GM18907 (cell line): Measurements from ENCODE around the gene SLC24A4.

ENCODE experiments used
- ATAC-seq: cut with Tn5 transposase; IDR thresholded peaks from one replicate; pipeline ENCODE4 v1.9.1; 2021; ENCODE audit warnings: mild to moderate bottlenecking, moderate library complexity; ENCODE audit not compliant: unreplicated experiment

Gene SLC24A4

GRCh38 chr14:92366237-92366636, 43.3 kb downstream of the SLC24A4 start:
- no peak for ATAC-seq

- ATAC-seq, result no peak
These were observed 45.0 kb downstream of the SLC24A4 start for GRCh38 chr14:92368001-92368400.

GRCh38 chr14:92369097-92369496, 46.1 kb downstream of the SLC24A4 start:
- ATAC-seq, result no peak

DNA sequence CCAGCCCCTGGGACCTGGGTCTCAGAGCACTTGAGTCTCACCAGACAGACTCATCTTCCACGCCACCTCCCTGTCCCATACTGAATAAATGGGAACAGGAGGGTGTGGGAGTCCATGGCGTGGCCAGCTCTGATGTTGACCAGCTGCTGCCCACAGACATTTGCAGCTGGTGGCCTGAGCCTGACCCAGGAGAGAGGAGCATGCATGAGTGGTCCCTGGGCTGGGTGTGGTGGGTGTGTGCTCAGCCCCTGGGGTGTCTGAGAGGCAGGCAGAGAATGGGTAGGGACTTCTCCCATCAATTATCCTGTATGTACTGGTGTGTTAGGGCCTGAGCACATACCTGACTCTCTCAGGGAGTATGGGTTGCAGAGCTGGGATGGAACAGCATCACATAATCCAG, 49.3 kb downstream of the SLC24A4 start:
- ATAC-seq, result no peak

DNA sequence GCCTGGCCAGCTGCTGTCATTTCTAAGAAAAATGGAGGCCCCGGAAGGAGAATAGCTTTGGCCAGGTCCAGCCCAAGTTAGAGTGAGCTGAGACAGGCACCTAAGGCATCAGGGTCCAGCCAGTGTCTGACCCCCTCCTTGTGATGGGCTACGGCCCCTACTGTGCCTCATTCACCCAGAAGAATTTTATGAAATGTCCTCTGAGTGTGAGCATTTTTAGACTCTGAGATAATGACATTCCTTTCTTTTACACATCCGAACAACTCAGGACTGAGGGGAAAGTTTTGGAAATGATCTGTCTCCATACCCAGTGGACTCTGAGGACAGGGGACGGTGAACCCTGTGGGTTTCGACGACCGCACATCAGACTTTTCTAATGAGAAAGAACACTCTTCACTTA, 50.4 kb downstream of the SLC24A4 start:
- no peak for ATAC-seq

GRCh38 chr14:92380131-92380530, 57.2 kb downstream of the SLC24A4 start:
- no peak for ATAC-seq

DNA sequence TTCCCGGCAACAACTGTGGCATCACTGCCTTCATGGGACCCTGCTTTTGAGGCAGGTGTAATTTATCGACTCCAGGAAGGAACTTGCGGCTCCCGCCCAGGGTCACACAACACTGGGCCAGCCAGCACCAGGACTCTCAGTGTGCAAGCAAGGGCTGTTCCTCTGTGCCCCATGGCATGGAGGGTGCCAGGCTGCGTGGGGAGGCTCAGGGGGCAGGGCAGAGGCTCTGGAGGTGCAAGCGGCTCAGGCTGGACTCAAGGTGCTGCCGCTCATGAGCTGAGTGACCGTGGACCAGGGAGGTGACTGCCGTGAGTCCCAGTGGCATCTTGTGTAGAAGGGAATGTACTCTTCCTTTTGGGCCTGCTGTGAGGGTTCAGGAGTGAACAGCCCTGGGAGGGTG, 57.6 kb downstream of the SLC24A4 start:
- ATAC-seq, result no peak

- no peak for ATAC-seq
These were observed 59.7 kb downstream of the SLC24A4 start for GRCh38 chr14:92382677-92383076.

GRCh38 chr14:92383805-92384204, 60.8 kb downstream of the SLC24A4 start:
- ATAC-seq, result no peak

DNA sequence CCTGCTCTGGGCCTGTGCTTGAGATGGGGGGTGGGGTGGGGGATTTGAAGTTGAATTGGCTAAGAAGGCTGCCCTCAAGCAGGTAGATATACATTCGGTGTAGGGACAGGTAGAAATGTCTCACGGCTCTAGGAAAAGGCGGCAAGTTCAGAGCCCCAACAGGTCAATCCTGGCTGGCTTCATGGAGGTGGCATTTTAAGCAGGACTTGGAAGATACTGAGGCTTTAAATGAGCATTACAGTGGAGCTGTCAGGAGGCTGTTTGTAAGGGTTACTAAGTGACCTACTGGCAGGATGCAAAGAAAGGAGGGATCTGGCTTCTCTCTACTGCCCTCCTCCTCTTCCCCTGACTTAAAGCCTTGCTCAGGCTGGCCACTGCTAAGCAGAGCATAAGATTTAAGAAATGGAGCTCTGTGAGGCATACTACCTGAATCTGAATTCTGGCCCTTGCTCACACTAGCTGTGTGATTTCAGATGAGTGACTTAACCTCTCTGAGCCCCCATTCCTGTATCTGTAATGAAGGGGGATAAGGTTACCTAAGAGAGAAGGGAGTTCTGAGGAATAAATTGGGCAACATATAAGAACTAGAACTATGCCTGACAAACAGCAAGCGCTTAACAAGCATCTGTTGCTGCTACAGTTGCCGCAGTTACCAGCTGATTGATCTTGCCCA, 61.6 kb downstream of the SLC24A4 start:
- no peak for ATAC-seq

DNA sequence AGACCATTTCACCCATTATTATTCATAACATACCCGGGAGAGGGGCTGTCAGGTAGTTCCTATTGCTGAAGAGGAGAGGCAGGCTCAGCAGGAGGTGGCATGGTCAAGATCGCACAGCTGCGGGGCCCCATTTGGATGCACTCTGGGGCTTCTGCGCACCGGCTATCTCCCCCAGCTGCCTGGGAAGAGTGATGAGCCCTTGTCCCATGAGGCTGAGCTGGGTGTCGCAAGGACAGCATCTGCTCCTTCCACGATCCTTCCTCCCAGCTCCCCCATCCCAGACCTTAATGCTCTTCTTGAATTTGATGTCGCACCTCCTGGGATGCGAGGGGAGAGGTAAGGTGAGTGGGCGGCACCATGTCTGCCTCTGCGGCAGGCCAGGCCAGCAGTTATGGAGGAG, 62.6 kb downstream of the SLC24A4 start:
- ATAC-seq, result no peak

- ATAC-seq, result no peak
These were observed 63.2 kb downstream of the SLC24A4 start for GRCh38 chr14:92386165-92386564.

DNA sequence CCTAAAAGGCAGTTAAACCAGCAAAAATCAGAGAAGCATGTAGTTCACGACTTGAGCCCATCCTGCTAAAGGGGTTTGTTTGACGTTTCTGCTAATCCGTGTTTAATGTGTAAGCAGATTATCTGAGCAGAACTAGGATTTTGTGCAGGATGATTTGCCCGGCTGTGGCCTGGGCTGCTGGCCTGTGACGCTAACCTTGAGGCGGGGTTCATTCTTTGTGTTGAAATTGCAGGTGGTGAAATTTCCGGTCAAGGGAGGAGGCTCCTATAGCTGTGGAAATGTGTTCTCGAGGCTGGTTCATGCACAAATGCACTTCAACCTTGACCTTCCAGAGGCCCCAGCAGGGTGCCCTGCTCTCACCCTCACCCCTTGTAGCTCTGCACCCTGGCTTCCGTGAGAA, 63.7 kb downstream of the SLC24A4 start:
- no peak for ATAC-seq

DNA sequence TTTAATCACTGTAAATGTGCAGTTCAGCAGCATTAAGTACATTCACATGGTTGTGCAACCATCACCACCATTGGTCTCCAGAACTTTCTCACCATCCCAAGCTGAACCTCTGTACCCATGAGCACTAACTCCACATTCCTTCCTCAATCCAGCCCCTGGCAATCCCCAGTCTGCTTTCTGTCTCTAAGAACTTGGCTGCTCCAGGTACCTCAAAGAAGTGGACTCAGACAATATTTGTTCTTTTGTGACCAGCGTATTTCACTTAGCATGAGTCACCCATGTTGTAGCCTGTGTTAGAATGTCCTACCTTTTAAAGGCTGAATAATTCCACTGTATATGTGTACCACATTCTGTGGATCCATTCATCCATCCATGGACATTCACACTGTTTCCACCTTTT, 64.6 kb downstream of the SLC24A4 start:
- no peak for ATAC-seq

DNA sequence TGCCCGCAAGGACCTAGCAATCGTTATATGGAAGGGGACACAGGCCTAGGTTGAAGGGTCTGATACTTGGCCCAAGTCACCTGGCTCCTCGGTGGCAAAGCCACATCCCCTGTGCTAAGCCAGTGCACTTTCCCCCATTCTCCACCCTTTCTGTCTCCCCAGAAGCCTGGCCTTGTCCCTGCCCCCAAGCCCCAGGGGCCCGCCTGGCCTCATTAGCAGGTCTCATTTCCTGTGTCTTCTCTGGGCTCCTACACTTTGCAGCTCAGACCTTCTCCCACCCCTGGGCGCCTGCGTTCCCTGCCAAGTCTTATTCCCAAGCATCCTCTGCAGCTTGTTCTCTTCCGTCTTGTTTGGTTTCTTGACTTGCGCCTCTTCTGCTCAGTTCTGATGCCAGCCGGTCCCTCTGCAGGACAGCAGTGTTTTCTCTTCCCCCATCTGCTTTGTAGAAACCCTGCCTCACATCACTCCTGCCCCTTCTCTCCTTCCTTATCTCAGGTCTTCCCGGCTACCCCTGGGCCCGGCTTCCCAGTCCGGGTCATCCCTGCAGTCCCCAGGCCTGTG, 66.7 kb downstream of the SLC24A4 start:
- no peak for ATAC-seq

GRCh38 chr14:92391726-92392125, 68.8 kb downstream of the SLC24A4 start:
- ATAC-seq, result no peak

GRCh38 chr14:92392711-92393110, 69.7 kb downstream of the SLC24A4 start:
- no peak for ATAC-seq

DNA sequence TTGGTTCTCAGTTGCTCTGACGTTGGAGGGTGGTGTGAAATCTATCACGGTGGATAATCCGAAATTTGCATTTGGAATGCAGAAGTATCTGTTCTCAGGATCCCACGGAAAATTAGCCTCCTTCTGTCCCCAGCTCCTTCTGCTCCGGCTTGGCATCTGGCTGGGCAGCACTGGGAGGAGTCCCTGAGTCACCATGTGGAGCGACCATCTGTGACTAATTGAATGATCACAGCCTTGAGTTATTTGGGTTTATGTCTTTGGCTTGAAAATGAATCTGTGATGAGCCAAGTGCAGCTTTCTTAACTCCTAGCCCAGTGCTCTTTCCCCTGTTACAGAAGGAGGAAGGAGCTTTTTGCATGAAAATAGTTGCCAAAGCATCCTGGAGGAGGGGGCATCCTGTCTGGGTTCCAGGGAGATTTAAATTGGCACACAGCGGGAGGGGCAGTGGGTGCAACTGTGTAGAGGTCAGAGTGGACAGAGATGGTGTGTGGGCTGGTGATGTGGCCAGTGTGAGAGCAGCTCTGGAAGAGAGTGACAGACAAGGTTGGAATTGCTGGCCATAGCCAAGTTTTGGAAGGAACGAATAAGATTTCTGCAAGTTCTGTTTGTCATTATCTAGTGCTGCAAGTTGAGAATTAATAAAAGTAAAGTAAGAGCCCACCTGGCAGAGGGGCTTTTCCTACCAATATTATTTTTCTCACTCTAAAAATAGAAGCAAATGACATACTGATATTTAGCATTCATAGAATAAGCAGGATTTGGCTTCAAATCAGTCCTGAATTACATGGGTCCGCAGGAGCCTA, 74.4 kb downstream of the SLC24A4 start:
- ATAC-seq, result no peak

DNA sequence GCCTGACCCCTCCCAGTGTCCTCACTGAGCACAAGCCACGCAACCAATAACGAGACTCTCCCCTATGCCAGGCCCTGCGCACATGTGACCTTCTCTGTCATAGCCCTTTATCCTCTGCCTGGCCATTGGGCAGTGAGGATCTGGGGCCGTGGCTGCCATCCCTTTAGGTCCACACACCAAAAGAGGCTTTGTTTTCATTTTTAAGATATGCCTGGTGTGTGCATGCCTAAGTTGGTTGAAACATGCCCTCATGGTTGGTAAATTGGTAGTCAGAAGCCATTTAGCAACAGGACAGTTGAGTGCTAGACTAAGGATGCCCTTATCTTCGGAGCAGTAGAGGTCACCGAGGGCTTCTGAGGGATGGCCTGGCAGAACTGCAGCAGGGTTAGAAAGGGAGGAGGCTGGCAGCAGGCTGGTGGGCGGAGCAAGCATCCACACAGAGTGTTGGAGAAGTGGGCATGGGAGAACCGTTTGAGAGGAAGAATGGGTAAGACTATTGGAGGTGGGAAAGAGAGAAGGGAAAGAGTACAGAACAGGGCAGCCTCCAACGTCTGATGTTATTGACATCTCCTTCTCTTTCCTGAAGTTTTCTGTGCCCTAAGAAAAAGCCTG, 75.1 kb downstream of the SLC24A4 start:
- ATAC-seq, result no peak

DNA sequence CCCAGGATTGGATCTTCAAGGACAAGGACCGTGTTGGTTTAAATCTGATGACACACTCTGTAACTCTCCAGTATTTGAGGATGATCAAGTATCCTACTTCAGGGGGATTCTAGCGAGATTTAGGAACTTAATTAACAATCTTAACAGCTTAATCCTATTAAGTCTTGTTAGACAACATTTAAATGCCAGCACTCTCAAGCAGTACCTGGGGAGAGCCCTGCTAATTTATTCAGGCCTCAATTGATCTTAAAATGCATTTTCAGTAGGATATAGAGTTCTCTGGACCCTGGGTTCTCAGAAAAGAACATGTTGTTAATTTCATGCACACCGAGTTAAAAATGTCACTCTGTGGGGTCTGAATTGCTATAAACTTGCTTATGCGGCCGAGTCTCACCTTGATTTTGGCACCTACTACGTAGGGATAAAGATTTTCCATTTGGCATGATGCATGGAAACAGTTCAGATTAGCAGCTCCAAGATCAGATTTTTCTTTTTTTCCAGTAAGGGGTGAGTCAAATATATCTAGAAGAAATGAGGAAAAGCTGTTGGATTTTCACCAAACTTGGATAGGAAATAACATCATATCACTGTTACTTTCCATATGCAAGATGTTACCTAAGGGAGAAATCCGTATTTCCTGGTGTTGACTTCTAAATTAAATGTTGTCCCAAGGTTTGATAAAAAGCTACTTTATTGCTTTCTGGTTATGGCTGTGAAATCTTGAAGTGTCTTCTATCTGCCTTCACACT, 76.1 kb downstream of the SLC24A4 start:
- no peak for ATAC-seq
